HCT116 (cell line): ENCODE results near the gene AARS2. TPM values are rescaled to one million over a fixed set of nuclear protein-coding genes. Genes with fewer than 3 reads are reported as not detected.

Experiments used
- ATAC-seq: fragments of 200-7000 bp; cut with Tn5 transposase; 2 replicates; pipeline ENCODE4 v1.9.1; 2020; ENCODE audit warnings: mild to moderate bottlenecking, moderate library complexity
- BruUV-seq: library from RNA; stranded (reverse); fragments of 400-500 nt; replicated peaks from 2 replicates; lab custom pipeline; 2021; lab: Mats Ljungman, UMichigan
- CTCF ChIA-PET: fragments of 300-600 bp; sonication (Branson Sonifier 250); formaldehyde crosslinking; loops from one replicate; lab custom pipeline; 2021; ENCODE audit warnings: antibody characterized with exemption; lab: Charles Lee
- POLR2A ChIA-PET: fragments of 300-600, 350-600 bp; sonication (Branson Sonifier 250); formaldehyde crosslinking; loops from one replicate; lab custom pipeline; 2021; ENCODE audit warnings: antibody characterized with exemption; lab: Charles Lee
- RAD21 ChIA-PET, 2 experiments: fragments of 300-600 bp; sonication (Branson Sonifier 250); formaldehyde crosslinking; loops; one replicate each; lab custom pipeline; 2023; ENCODE audit warnings: low total read pairs in 2 of 2; ENCODE audit not compliant: uncharacterized antibody in 2 of 2, unreplicated experiment in 2 of 2, low non-redundant PET in 1 of 2; lab: Charles Lee
- DNase-seq: peaks from one replicate; pipeline ENCODE4 v3.0.0-alpha.2; 2010; ENCODE audit warnings: low read depth, low spot score
- H2AFZ ChIP-seq: fragments of 200-600 bp; shearing (Covaris generic), sonication (generic); 2 replicates; pipeline ENCODE4 v1.6.1; 2017; ENCODE audit warnings: low read depth, mixed run types, mixed read lengths, antibody characterized with exemption, low read length; ENCODE audit not compliant: poor library complexity, severe bottlenecking
- H3K27ac ChIP-seq: 2 replicates; pipeline ENCODE4 v1.5.1; 2012; ENCODE audit warnings: low read depth, low read length
- H3K27me3 ChIP-seq: fragments of 200-600 bp; sonication (generic); 2 replicates; pipeline ENCODE4 v1.6.1; 2016; ENCODE audit warnings: mixed run types, low read length, mixed read lengths; ENCODE audit not compliant: insufficient read depth
- H3K36me3 ChIP-seq, 2 experiments: fragments of 200-500 bp in 1 of 2; fragments of 200-600 bp in 1 of 2; sonication (Bioruptor generic) in 1 of 2; sonication (generic) in 1 of 2; 2 replicates each; pipeline versions ENCODE4 v1.5.1 to v1.6.1; 2014 to 2016; ENCODE audit warnings: low read length in 2 of 2, inconsistent platforms in 1 of 2, mixed read lengths in 1 of 2, mixed run types in 1 of 2; ENCODE audit not compliant: insufficient read depth in 2 of 2, control insufficient read depth in 1 of 2
- H3K4me1 ChIP-seq, 2 experiments: fragments of 200-600 bp in 1 of 2; sonication (generic) in 1 of 2; 2 replicates each; pipeline versions ENCODE4 v1.5.1 to v1.6.1; 2012 to 2017; ENCODE audit warnings: low read length in 2 of 2, inconsistent platforms in 1 of 2, mild to moderate bottlenecking in 1 of 2, mixed read lengths in 1 of 2, mixed run types in 1 of 2, moderate library complexity in 1 of 2; ENCODE audit not compliant: insufficient read depth in 2 of 2, control insufficient read depth in 1 of 2
- H3K4me2 ChIP-seq: fragments of 200-600 bp; sonication (generic); 2 replicates; pipeline ENCODE4 v1.6.1; 2017; ENCODE audit warnings: mixed run types, low read length, mixed read lengths
- H3K4me3 ChIP-seq, 2 experiments: fragments of 200-600 bp in 1 of 2; sonication (generic) in 1 of 2; replicated peaks in 1 of 2; 2 replicates each; pipeline ENCODE4 v1.5.1; 2011 to 2016; ENCODE audit warnings: low read length in 2 of 2, control low read depth in 1 of 2, low read depth in 1 of 2, mild to moderate bottlenecking in 1 of 2, mixed read lengths in 1 of 2, mixed run types in 1 of 2
- H3K79me2 ChIP-seq: fragments of 200-600 bp; sonication (generic); 2 replicates; pipeline ENCODE4 v1.6.1; 2017; ENCODE audit warnings: mild to moderate bottlenecking, mixed run types, low read length, moderate library complexity, mixed read lengths; ENCODE audit not compliant: insufficient read depth
- H3K9ac ChIP-seq: fragments of 200-600 bp; sonication (generic); 2 replicates; pipeline ENCODE4 v1.6.1; 2016; ENCODE audit warnings: low read length, mixed read lengths
- H3K9me2 ChIP-seq: fragments of 200-600 bp; sonication (generic), shearing (Covaris generic); 2 replicates; pipeline ENCODE4 v1.6.1; 2017; ENCODE audit warnings: mixed run types, mild to moderate bottlenecking, moderate library complexity; ENCODE audit not compliant: insufficient read depth
- H3K9me3 ChIP-seq, 2 experiments: fragments of 200-500 bp in 1 of 2; fragments of 200-600 bp in 1 of 2; sonication (Bioruptor generic) in 1 of 2; sonication (generic) in 1 of 2; 2 replicates each; pipeline ENCODE4 v1.6.1; 2014 to 2017; ENCODE audit warnings: low read length in 2 of 2, mixed read lengths in 2 of 2, inconsistent platforms in 1 of 2, low read depth in 1 of 2, mild to moderate bottlenecking in 1 of 2, mixed run types in 1 of 2, moderate library complexity in 1 of 2; ENCODE audit not compliant: control insufficient read depth in 1 of 2, insufficient read depth in 1 of 2
- H4K20me1 ChIP-seq: fragments of 200-600 bp; sonication (generic), shearing (Covaris generic); 2 replicates; pipeline ENCODE4 v1.6.1; 2017; ENCODE audit warnings: mixed run types, mild to moderate bottlenecking, moderate library complexity; ENCODE audit not compliant: insufficient read depth
- CBX3 ChIP-seq: IDR thresholded peaks from 2 replicates; pipeline ENCODE4 v1.6.1; 2012; ENCODE audit warnings: low read depth
- CEBPB ChIP-seq: IDR thresholded peaks from 2 replicates; pipeline ENCODE4 v1.6.1; 2012; ENCODE audit warnings: low read depth
- EGR1 ChIP-seq: IDR thresholded peaks from 2 replicates; pipeline ENCODE4 v1.6.1; 2012; ENCODE audit warnings: low read depth
- ELF1 ChIP-seq: IDR thresholded peaks from 2 replicates; pipeline ENCODE4 v1.6.1; 2012; ENCODE audit warnings: low read depth, borderline replicate concordance
- EZH2 ChIP-seq: fragments of 200-600 bp; sonication (generic); IDR thresholded peaks from 2 replicates; pipeline ENCODE4 v1.6.1; 2017; ENCODE audit warnings: antibody characterized with exemption, mixed run types
- EZH2phosphoT487 ChIP-seq: fragments of 200-600 bp; IDR thresholded peaks from 2 replicates; pipeline ENCODE4 v1.6.1; 2018; ENCODE audit warnings: antibody characterized with exemption, borderline replicate concordance
- FOSL1 ChIP-seq: IDR thresholded peaks from 2 replicates; pipeline ENCODE4 v1.6.1; 2012; ENCODE audit warnings: low read depth
- POLR2A ChIP-seq: IDR thresholded peaks from 2 replicates; pipeline ENCODE4 v1.7.0; 2011; ENCODE audit warnings: borderline replicate concordance; ENCODE audit not compliant: insufficient read depth, insufficient read length; ENCODE audit errors: extremely low read depth
- POLR2AphosphoS5 ChIP-seq: IDR thresholded peaks from 2 replicates; pipeline ENCODE4 v1.6.1; 2011; ENCODE audit warnings: mild to moderate bottlenecking, low read depth, low read length, moderate library complexity
- SIN3A ChIP-seq: IDR thresholded peaks from 2 replicates; pipeline ENCODE4 v1.6.1; 2012; ENCODE audit warnings: low read depth
- SP1 ChIP-seq: IDR thresholded peaks from 2 replicates; pipeline ENCODE4 v1.6.1; 2012; ENCODE audit warnings: low read depth
- TCF7L2 ChIP-seq: IDR thresholded peaks from 2 replicates; pipeline ENCODE4 v1.7.0; 2011; ENCODE audit warnings: borderline replicate concordance, inconsistent platforms; ENCODE audit not compliant: insufficient read depth, insufficient read length; ENCODE audit errors: extremely low read depth
- YY1 ChIP-seq: IDR thresholded peaks from 2 replicates; pipeline ENCODE4 v1.6.1; 2011; ENCODE audit warnings: low read length, low read depth, moderate library complexity, mild to moderate bottlenecking; ENCODE audit not compliant: insufficient replicate concordance; ENCODE audit errors: extremely low read depth
- ZNF274 ChIP-seq: fragments of 200-500 bp; sonication (Bioruptor generic); IDR thresholded peaks from 2 replicates; pipeline ENCODE4 v1.6.1; 2014; ENCODE audit warnings: mild to moderate bottlenecking, low read depth, low read length, inconsistent platforms
- intact Hi-C: fragments of 100-400 bp; cut with micrococcal nuclease; formaldehyde crosslinking; loops from 2 replicates; pipeline ENCODE4 v1.10.0; 2022
- total RNA-seq: library from RNA; stranded (reverse); gene quantifications from one replicate; pipeline ENCODE4 v1.2.1, GENCODE V29; 2021; ENCODE audit not compliant: unreplicated experiment
- TF ChIP-seq, protein P1 (sequence below): IDR thresholded peaks from 2 replicates; pipeline ENCODE4 v1.6.1; 2011; ENCODE audit warnings: mild to moderate bottlenecking, low read length, moderate library complexity; ENCODE audit not compliant: insufficient replicate concordance; ENCODE audit errors: extremely low read depth

Gene AARS2
- total RNA-seq, 1 experiment from 2014 or later = 14.9 TPM

- TF ChIP-seq FOSL1 (no peak), ELF1 (no peak), CBX3 (no peak), POLR2A (no peak)
Observed at GRCh38 chr6:44339763-44340625, 26.8 kb upstream of the AARS2 start (continued).

DNA sequence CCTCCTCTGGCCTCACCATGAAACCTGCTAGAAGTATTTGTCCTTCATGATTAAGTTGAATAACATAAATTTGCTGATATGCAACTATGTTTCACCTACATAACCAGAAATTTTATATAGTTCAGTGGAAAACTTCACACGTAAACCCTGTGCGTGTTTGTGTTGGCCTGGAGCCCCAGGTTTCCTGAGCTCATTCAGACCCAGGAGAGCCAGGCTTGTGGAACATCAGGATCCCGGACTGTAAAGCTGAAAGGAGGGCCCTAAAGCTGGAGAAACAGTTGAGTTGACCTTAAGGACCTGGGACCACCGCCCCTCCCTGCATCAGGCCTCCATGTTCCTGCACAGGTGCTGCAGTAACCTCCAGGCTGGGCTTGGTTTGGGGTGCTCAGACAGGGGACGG is 26.2 kb upstream of the AARS2 start:
- no peak overlapping the region for H3K4me3 ChIP-seq
- no peaks in the 10 kb centered on the region for H3K4me1 ChIP-seq
- H3K36me3 ChIP-seq = no peaks in the 10 kb centered on the region
- ChIA-PET POLR2A (no interaction called here), RAD21 (interaction anchor here in 1 of 2 experiments (0.7 kb wide), 1 partner anchor 73 kb away, joined by 3 read pairs; no protein-coding TSS in a partner anchor), CTCF (interaction anchor here (0.7 to 1.0 kb wide), 3 partner anchors 72 to 243 kb away, joined by 3 to 5 read pairs (median 3); no protein-coding TSS in a partner anchor)
- peaks cover 4% of the 10 kb centered on the region; the same call in 1 of the 2 replicates for H3K27me3 ChIP-seq
- H3K9me2 ChIP-seq = no peaks in the 10 kb centered on the region
- no peaks in the 10 kb centered on the region for H4K20me1 ChIP-seq
- intact Hi-C loops = loop anchor here (5.0 kb wide), 1 partner anchor 167 kb away; no protein-coding TSS in a partner anchor
- no peak overlapping the region for H3K4me2 ChIP-seq
- TF ChIP-seq ZNF274 (no peak), SIN3A (no peak), EZH2phosphoT487 (no peak), TCF7L2 (no peak), POLR2AphosphoS5 (no peak), SP1 (no peak), YY1 (no peak), POLR2A (no peak), EGR1 (no peak), EZH2 (no peak), CEBPB (no peak), CBX3 (no peak), FOSL1 (no peak)
- TF ChIP-seq, protein P1, sequence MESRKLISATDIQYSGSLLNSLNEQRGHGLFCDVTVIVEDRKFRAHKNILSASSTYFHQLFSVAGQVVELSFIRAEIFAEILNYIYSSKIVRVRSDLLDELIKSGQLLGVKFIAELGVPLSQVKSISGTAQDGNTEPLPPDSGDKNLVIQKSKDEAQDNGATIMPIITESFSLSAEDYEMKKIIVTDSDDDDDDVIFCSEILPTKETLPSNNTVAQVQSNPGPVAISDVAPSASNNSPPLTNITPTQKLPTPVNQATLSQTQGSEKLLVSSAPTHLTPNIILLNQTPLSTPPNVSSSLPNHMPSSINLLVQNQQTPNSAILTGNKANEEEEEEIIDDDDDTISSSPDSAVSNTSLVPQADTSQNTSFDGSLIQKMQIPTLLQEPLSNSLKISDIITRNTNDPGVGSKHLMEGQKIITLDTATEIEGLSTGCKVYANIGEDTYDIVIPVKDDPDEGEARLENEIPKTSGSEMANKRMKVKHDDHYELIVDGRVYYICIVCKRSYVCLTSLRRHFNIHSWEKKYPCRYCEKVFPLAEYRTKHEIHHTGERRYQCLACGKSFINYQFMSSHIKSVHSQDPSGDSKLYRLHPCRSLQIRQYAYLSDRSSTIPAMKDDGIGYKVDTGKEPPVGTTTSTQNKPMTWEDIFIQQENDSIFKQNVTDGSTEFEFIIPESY = no peak
- H3K27ac ChIP-seq = no peak overlapping the region
- no peaks in the 10 kb centered on the region for H3K9me3 ChIP-seq
- BruUV-seq = no TSS peak
- H3K79me2 ChIP-seq = no peaks in the 10 kb centered on the region
- H3K9ac ChIP-seq = no peak overlapping the region
- DNase-seq = no peak
- no peak overlapping the region for H2AFZ ChIP-seq
- no peak for ATAC-seq
